ENCODE results near the gene CNTNAP2. TPM values are rescaled to one million over a fixed set of nuclear protein-coding genes. Genes with fewer than 3 reads are reported as not detected.
"Not testable (repeated sequence)": the region's sequence is repeated elsewhere in the genome, so short reads cannot be mapped to it uniquely, and the experiment has no call there.

The CNTNAP2 gene
- total RNA-seq, 1 experiment from 2014 or later = 64.5 TPM

DNA sequence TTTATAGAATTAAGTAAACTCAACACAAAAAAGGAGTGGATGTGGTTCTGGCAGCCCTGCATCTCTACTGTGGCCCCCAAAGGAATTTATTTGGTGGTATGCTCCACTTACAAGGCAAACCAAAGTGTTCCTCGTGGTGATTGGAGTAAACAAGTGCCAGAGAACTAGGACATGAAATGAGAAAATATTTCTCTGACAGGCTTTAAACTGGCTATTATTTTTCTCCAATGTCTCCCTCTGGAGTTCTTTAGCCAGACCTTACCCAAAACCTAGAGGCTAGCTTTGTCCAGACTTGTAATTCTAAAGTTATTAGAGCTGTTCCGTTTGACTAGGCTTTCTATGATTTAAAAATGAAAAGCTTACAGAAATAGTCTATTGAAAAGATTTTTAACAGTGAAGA, 990.1 kb downstream of the CNTNAP2 start:
- DNase-seq = no peak
- H2BK5ac ChIP-seq (ENCODE audit: insufficient read length, low read length) = no peak overlapping the region
- H3K9ac ChIP-seq (ENCODE audit: extremely low read depth, insufficient read length, low read length) = no peak overlapping the region

GRCh38 chr7:147114525-147114924, 997.9 kb downstream of the CNTNAP2 start:
- not testable (repeated sequence) for H3K4me3 Mint-ChIP-seq; H2AK5ac ChIP-seq (ENCODE audit: insufficient read length, low read length); H3K4me2 ChIP-seq (ENCODE audit: insufficient read depth, insufficient read length, low read length); H4K91ac ChIP-seq (ENCODE audit: insufficient read length, low read depth, low read length); H3K27ac ChIP-seq (ENCODE audit: insufficient read length, low read depth, low read length); H2BK20ac ChIP-seq (ENCODE audit: low read depth, low read length, poor library complexity, severe bottlenecking); H3K27me3 Mint-ChIP-seq (ENCODE audit: low read depth); H2BK12ac ChIP-seq (ENCODE audit: insufficient read length, low read depth, low read length); H3K4ac ChIP-seq (ENCODE audit: low read depth, low read length); H4K8ac ChIP-seq (replicated peaks; ENCODE audit: insufficient read length, low read depth, low read length); H3K27me3 ChIP-seq (ENCODE audit: insufficient read depth, low read length); H3K79me1 ChIP-seq (ENCODE audit: insufficient read depth, low read depth, low read length, poor library complexity, severe bottlenecking); H3K18ac ChIP-seq (ENCODE audit: insufficient read length, low read depth, low read length); H3K4me1 ChIP-seq (ENCODE audit: insufficient read depth, low read length); H3K23me2 ChIP-seq (ENCODE audit: insufficient read length, low read depth, low read length, poor library complexity, severe bottlenecking); H3K56ac ChIP-seq (ENCODE audit: insufficient read length, low read depth, low read length); H3K27ac Mint-ChIP-seq; H3K79me2 ChIP-seq (ENCODE audit: insufficient read depth, low read length); H2BK15ac ChIP-seq (ENCODE audit: low read depth, low read length); H4K5ac ChIP-seq (ENCODE audit: insufficient read length, low read depth, low read length); H3K9ac ChIP-seq (ENCODE audit: extremely low read depth, insufficient read length, low read length); H3K9me3 ChIP-seq (ENCODE audit: control insufficient read depth, low read depth, low read length); H3K23ac ChIP-seq (ENCODE audit: insufficient read length, low read depth, low read length); H3K4me1 Mint-ChIP-seq; H4K20me1 ChIP-seq (ENCODE audit: control insufficient read depth, insufficient read depth, insufficient read length); H2BK5ac ChIP-seq (ENCODE audit: insufficient read length, low read length); H3K14ac ChIP-seq (ENCODE audit: insufficient read depth, low read length); H3T11ph ChIP-seq (ENCODE audit: low read length); DNase-seq; H2AFZ ChIP-seq (ENCODE audit: low read length); H2BK120ac ChIP-seq (ENCODE audit: low read depth, low read length, poor library complexity, severe bottlenecking)
- WGBS (ENCODE audit: extremely low coverage, insufficient read length, low lambda C conversion rate) = no CpG with 5 or more reads among the region's 1 CpG
- Mint-ChIP-seq H3K36me3 (ENCODE audit: insufficient read depth in 1 of 3, low read depth in 3 of 3) (peaks cover 9 to 34% (median 11%) of the 10 kb centered on the region in 3 experiments; a peak in 6 of 7 replicates), H3K9me3 (peaks cover 29 to 44% of the 10 kb centered on the region in 2 experiments)

More for the DNA sequence above, 990.1 kb downstream of the CNTNAP2 start:
- Mint-ChIP-seq H3K27me3 (ENCODE audit: low read depth) (no peaks in the 10 kb centered on the region), H3K9me3 (peaks cover 3 to 7% of the 10 kb centered on the region in 2 experiments; a peak in 4 of 5 replicates), H3K36me3 (ENCODE audit: insufficient read depth in 1 of 3, low read depth in 3 of 3) (peaks cover 0 to under 1% (median under 1%) of the 10 kb centered on the region in 3 experiments; a peak in 1 of 7 replicates), H3K4me1 (no peaks in the 10 kb centered on the region), H3K4me3 (no peak overlapping the region), H3K27ac (no peak overlapping the region)
- TF ChIP-seq, protein P1, sequence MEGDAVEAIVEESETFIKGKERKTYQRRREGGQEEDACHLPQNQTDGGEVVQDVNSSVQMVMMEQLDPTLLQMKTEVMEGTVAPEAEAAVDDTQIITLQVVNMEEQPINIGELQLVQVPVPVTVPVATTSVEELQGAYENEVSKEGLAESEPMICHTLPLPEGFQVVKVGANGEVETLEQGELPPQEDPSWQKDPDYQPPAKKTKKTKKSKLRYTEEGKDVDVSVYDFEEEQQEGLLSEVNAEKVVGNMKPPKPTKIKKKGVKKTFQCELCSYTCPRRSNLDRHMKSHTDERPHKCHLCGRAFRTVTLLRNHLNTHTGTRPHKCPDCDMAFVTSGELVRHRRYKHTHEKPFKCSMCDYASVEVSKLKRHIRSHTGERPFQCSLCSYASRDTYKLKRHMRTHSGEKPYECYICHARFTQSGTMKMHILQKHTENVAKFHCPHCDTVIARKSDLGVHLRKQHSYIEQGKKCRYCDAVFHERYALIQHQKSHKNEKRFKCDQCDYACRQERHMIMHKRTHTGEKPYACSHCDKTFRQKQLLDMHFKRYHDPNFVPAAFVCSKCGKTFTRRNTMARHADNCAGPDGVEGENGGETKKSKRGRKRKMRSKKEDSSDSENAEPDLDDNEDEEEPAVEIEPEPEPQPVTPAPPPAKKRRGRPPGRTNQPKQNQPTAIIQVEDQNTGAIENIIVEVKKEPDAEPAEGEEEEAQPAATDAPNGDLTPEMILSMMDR (conservative IDR thresholded peaks at IDR 0.05) = no peak
- no peak overlapping the region for H3K4ac ChIP-seq (ENCODE audit: low read depth, low read length)
- H3K14ac ChIP-seq (ENCODE audit: insufficient read depth, low read length) = no peak overlapping the region
- H3K23ac ChIP-seq (ENCODE audit: insufficient read length, low read depth, low read length) = no peak overlapping the region
- no CpG with 5 or more reads among the region's 2 CpGs for WGBS (ENCODE audit: extremely low coverage, insufficient read length, low lambda C conversion rate)
- no peaks in the 10 kb centered on the region for H3K79me1 ChIP-seq (ENCODE audit: insufficient read depth, low read depth, low read length, poor library complexity, severe bottlenecking)
- H2BK120ac ChIP-seq (ENCODE audit: low read depth, low read length, poor library complexity, severe bottlenecking) = no peak overlapping the region
- no peak overlapping the region for H3K4me2 ChIP-seq (ENCODE audit: insufficient read depth, insufficient read length, low read length)
- no peak overlapping the region for H3K56ac ChIP-seq (ENCODE audit: insufficient read length, low read depth, low read length)
- H4K5ac ChIP-seq (ENCODE audit: insufficient read length, low read depth, low read length) = no peak overlapping the region
- H2BK20ac ChIP-seq (ENCODE audit: low read depth, low read length, poor library complexity, severe bottlenecking) = no peak overlapping the region
- no peaks in the 10 kb centered on the region for H3K9me3 ChIP-seq (ENCODE audit: control insufficient read depth, low read depth, low read length)
- no peak overlapping the region for H4K8ac ChIP-seq (replicated peaks; ENCODE audit: insufficient read length, low read depth, low read length)
- H4K91ac ChIP-seq (ENCODE audit: insufficient read length, low read depth, low read length) = no peak overlapping the region
- no peaks in the 10 kb centered on the region for H3K79me2 ChIP-seq (ENCODE audit: insufficient read depth, low read length)
- no peaks in the 10 kb centered on the region for H3K27me3 ChIP-seq (ENCODE audit: insufficient read depth, low read length)
- no peaks in the 10 kb centered on the region for H4K20me1 ChIP-seq (ENCODE audit: control insufficient read depth, insufficient read depth, insufficient read length)
- H2BK15ac ChIP-seq (ENCODE audit: low read depth, low read length) = no peak overlapping the region
- no peaks in the 10 kb centered on the region for H3K4me1 ChIP-seq (ENCODE audit: insufficient read depth, low read length)
- no peak overlapping the region for H2AFZ ChIP-seq (ENCODE audit: low read length)
- no peak overlapping the region for H3K27ac ChIP-seq (ENCODE audit: insufficient read length, low read depth, low read length)
- H3K18ac ChIP-seq (ENCODE audit: insufficient read length, low read depth, low read length) = no peak overlapping the region
- no peak overlapping the region for H2BK12ac ChIP-seq (ENCODE audit: insufficient read length, low read depth, low read length)
- no peak overlapping the region for H2AK5ac ChIP-seq (ENCODE audit: insufficient read length, low read length)
- H3K23me2 ChIP-seq (ENCODE audit: insufficient read length, low read depth, low read length, poor library complexity, severe bottlenecking) = no peaks in the 10 kb centered on the region
- H3T11ph ChIP-seq (ENCODE audit: low read length) = no peak overlapping the region
